Measurements from ENCODE around the gene KCNAB2.
A peak's percentile ranks its signal among the peaks of the same experiment; 100 is the strongest.

The KCNAB2 gene

DNA sequence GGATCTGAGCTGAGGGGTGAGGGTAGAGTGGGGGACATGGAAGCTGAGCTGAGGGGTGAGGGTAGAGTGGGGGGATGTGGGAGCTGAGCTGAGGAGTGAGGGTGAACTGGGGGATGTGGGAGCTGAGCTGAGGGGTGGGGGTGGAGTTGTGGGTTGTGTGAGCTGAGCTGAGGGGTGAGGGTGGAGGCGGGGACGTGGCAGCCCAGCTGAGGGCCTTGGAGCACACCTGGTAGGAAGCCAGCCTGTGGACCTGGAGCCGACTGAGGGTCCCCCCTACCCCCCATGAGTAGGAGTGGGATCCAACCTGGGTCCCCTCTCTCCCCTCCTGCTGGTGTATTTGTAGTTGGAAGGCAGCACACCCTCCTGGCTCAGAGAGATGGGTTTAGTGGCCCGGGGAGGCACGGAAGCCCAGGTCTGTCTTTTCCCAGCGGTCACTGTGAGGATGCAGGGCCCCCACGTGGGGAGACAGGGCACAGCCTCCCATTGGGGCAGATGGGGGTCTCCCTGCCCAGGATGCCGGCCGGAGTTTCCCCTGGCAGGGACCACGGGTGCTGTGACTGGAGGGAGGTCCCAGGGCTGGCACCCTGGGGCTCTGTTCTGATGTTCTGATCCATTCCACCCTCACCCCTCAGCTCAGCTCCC is 40.3 kb upstream of the KCNAB2 start:
- no peak for DNase-seq (ENCODE audit: low read depth)
- TF ChIP-seq CTCF (conservative IDR thresholded peaks at IDR 0.05; ENCODE audit: control insufficient read depth, insufficient read depth, low read depth, low read length) = no peak
- no peak overlapping the region for H3K4me3 ChIP-seq (ENCODE audit: control insufficient read depth, low read depth, low read length)

- H3K4me3 ChIP-seq (ENCODE audit: control insufficient read depth, low read depth, low read length) = no peak overlapping the region
- TF ChIP-seq CTCF (conservative IDR thresholded peaks at IDR 0.05; ENCODE audit: control insufficient read depth, insufficient read depth, low read depth, low read length) = no peak
- no peak for DNase-seq (ENCODE audit: low read depth)
Measured at GRCh38 chr1:6006882-6007281, 38.8 kb upstream of the KCNAB2 start.

DNA sequence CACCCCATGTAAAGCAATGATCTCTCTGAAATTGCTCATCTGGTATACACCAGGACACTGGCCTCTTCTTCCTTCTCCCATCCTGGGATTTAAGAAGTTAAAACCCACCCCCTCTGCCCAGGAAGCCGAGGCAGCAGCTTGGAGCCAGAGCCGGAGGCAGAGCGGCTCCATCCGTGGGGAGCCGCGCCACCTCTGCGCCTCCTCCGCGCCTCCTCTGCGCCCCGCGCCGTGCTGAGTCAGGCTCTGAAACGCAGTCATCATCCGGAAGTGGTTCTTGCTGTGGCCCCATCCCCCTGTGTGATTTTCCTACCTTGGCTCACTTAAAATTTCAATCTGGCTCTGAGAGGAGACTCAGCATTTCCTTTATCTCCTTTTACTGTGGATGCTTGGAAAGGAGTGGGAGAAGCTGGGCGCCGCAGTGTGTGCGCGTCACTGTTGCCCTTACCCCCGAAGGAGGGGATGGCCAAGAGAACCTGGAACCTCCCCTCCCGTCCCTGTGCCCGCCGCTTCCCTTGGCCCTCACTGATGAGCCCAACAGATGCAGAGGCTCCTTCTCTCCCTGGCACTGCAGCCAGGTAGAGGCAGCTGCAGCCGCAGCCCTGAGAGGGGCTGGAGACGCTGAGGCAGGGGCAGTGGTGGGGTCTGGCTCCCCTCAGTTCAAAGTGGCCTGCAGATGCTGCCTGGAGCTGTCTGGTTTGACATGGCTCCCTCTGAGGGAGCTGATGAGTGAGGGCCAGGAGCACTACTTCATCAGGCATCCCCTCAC is 38.2 kb upstream of the KCNAB2 start:
- no peak for TF ChIP-seq CTCF (conservative IDR thresholded peaks at IDR 0.05; ENCODE audit: control insufficient read depth, insufficient read depth, low read depth, low read length)
- no peak overlapping the region for H3K4me3 ChIP-seq (ENCODE audit: control insufficient read depth, low read depth, low read length)
- peak; percentile 47 for DNase-seq (ENCODE audit: low read depth)

GRCh38 chr1:6008084-6008415 is 37.6 kb upstream of the KCNAB2 start:
- TF ChIP-seq CTCF (conservative IDR thresholded peaks at IDR 0.05; ENCODE audit: control insufficient read depth, insufficient read depth, low read depth, low read length) = no peak
- no peak for DNase-seq (ENCODE audit: low read depth)

DNA sequence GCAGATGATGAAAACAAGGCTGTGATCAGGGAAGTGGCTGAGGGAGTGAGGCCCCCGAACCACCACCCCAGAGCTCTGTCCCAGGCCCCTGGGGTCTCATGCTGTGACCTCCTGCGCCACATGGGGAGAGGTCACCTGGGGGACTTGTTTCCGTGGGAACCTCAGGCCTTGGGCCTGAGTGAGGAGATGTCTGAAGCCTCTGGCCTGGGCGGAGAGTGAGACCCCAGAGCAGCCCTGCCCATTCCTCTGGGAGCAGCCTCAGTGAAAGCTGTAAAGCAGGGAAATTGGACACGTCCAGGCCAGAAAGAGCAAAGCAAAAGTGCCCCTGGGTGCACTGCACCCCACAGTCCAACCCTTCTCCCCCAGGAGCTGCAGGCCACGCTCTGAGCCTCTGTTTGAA is 37.0 kb upstream of the KCNAB2 start:
- TF ChIP-seq CTCF (conservative IDR thresholded peaks at IDR 0.05; ENCODE audit: control insufficient read depth, insufficient read depth, low read depth, low read length) = no peak
- H3K4me3 ChIP-seq (ENCODE audit: control insufficient read depth, low read depth, low read length) = no peak overlapping the region

More at GRCh38 chr1:6008084-6008415, 37.6 kb upstream of the KCNAB2 start:
- no peak overlapping the region for H3K4me3 ChIP-seq (ENCODE audit: control insufficient read depth, low read depth, low read length)

GRCh38 chr1:6009120-6010040 is 36.3 kb upstream of the KCNAB2 start:
- H3K4me3 ChIP-seq (ENCODE audit: control insufficient read depth, low read depth, low read length) = no peak overlapping the region
- no peak for TF ChIP-seq CTCF (conservative IDR thresholded peaks at IDR 0.05; ENCODE audit: control insufficient read depth, insufficient read depth, low read depth, low read length)
- no peak for DNase-seq (ENCODE audit: low read depth)

More for the DNA sequence above, 37.0 kb upstream of the KCNAB2 start:
- no peak for DNase-seq (ENCODE audit: low read depth)
